ENCODE measurements around the gene EIF3A. TPM values are rescaled to one million over a fixed set of nuclear protein-coding genes. Genes with fewer than 3 reads are reported as not detected.

Gene EIF3A
- total RNA-seq, 2 experiments from 2014 or later = 127 to 131 TPM

GRCh38 chr10:119104654-119105015 lies 24.0 kb upstream of the EIF3A start:
- Mint-ChIP-seq H3K36me3 (ENCODE audit: low read depth) (peaks cover 7% of the 10 kb centered on the region), H3K27ac (no peak overlapping the region), H3K4me1 (ENCODE audit: low read depth) (peaks cover 11% of the 10 kb centered on the region), H3K4me3 (peak overlapping the region; percentile 72), H3K27me3 (no peaks in the 10 kb centered on the region), H3K9me3 (no peaks in the 10 kb centered on the region)
- CTCF ChIA-PET = interaction anchor here (3.0 kb wide), 1 partner anchor 27 kb away, joined by 11 read pairs; no protein-coding TSS in a partner anchor
- POLR2A ChIA-PET = interaction anchor here (0.9 to 3.2 kb wide), 6 partner anchors 10 to 34 kb away, joined by 4 to 14 read pairs (median 4); partner anchors contain the start of gene EIF3A
- ATAC-seq = peak; percentile 4
- TF ChIP-seq CTCF (IDR thresholded peaks at IDR 0.05) = no peak
- intact Hi-C loops (cut with micrococcal nuclease) = no loop called here
- peak; percentile 28 for DNase-seq

GRCh38 chr10:119103903-119104653 lies 23.5 kb upstream of the EIF3A start, which contains the start of gene DENND10:
TSS of gene DENND10 (plus strand) at chr10:119104113. CDS start at chr10:119104143, 30 bp downstream.
- H3K4me1 Mint-ChIP-seq (ENCODE audit: low read depth) = peaks cover 11% of the 10 kb centered on the region

DNA sequence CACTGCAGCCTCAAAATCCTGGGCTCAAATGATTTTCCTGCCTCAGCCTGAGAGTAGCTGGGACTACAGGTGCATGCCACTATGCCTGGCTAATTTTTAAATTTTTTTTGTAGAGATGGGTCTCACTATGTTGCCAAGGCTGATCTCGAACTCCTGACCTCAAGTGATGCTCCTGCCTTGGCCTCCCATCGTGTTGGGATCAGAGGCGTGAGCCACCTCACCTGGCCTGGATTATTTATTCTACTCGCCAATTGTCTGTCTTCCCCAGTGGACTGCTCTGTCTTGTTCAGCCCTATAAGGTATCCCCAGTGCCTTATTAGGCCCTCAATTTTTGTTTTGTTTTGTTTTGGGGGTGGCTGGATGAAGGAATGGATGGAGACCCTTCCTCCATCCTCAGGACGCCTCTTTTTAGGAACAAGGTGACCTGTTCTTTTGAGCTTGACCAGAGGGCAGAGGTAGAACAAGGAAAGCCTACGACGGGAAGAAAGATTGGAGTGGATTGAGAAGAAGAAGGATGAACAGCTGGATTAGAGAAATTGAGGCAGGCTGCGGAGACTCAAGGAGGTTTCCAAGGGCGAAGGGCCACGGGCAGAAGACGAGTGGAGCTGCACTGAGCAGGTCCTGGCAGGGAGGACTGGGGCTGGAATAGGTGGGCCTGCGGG lies 22.8 kb upstream of the EIF3A start:
- Mint-ChIP-seq H3K9me3 (no peaks in the 10 kb centered on the region), H3K4me3 (peak overlapping the region; percentile 57), H3K36me3 (ENCODE audit: low read depth) (peaks cover 6% of the 10 kb centered on the region), H3K27me3 (no peaks in the 10 kb centered on the region), H3K4me1 (ENCODE audit: low read depth) (peaks cover 11% of the 10 kb centered on the region), H3K27ac (no peak overlapping the region)
- no peak for TF ChIP-seq CTCF (IDR thresholded peaks at IDR 0.05)
- CTCF ChIA-PET = interaction anchor here (3.0 kb wide), 1 partner anchor 28 kb away, joined by 11 read pairs; no protein-coding TSS in a partner anchor
- ATAC-seq (no peak), DNase-seq (no peak)
- intact Hi-C loops (cut with micrococcal nuclease) = no loop called here
- POLR2A ChIA-PET = interaction anchor here (0.8 to 3.2 kb wide), 3 partner anchors 12 to 28 kb away, joined by 3 to 14 read pairs (median 8); no protein-coding TSS in a partner anchor

More at GRCh38 chr10:119103903-119104653, 23.5 kb upstream of the EIF3A start, which contains the start of gene DENND10:
- ChIA-PET CTCF (interaction anchor here (3.0 kb wide), 1 partner anchor 27 kb away, joined by 11 read pairs; no protein-coding TSS in a partner anchor), POLR2A (interaction anchor here (0.9 to 3.2 kb wide), 5 partner anchors 10 to 34 kb away, joined by 4 to 14 read pairs (median 5); partner anchors contain the start of gene EIF3A)
- ATAC-seq (peak; percentile 94), DNase-seq (peak; percentile 83)
- intact Hi-C loops (cut with micrococcal nuclease) = no loop called here
- no peak within 1 kb of the TSS for H3K27ac Mint-ChIP-seq
- H3K36me3 Mint-ChIP-seq (ENCODE audit: low read depth) = peaks cover 6% of the 10 kb centered on the region
- TF ChIP-seq CTCF (IDR thresholded peaks at IDR 0.05) = no peak
- no peaks in the 10 kb centered on the region for H3K27me3 Mint-ChIP-seq
- peak within 1 kb of the TSS; percentile 72 for H3K4me3 Mint-ChIP-seq
- H3K9me3 Mint-ChIP-seq = no peaks in the 10 kb centered on the region

- Mint-ChIP-seq H3K9me3 (no peaks in the 10 kb centered on the region), H3K36me3 (ENCODE audit: low read depth) (no peaks in the 10 kb centered on the region), H3K4me3 (no peak overlapping the region), H3K4me1 (ENCODE audit: low read depth) (peaks cover 11% of the 10 kb centered on the region), H3K27ac (no peak overlapping the region), H3K27me3 (no peaks in the 10 kb centered on the region)
- ATAC-seq (no peak), DNase-seq (no peak)
- POLR2A ChIA-PET = interaction anchor here (1.8 kb wide), 1 partner anchor 20 kb away, joined by 11 read pairs; the partner anchor contains the start of gene EIF3A
- no peak for TF ChIP-seq CTCF (IDR thresholded peaks at IDR 0.05)
- CTCF ChIA-PET = interaction anchor here (0.8 to 1.6 kb wide), 3 partner anchors 11 to 30 kb away, joined by 3 read pairs; no protein-coding TSS in a partner anchor
- intact Hi-C loops (cut with micrococcal nuclease) = no loop called here
These were observed 20.9 kb upstream of the EIF3A start for GRCh38 chr10:119101366-119102098.
